Measurements from ENCODE around the gene ZFYVE21.

The ZFYVE21 gene

GRCh38 chr14:103758059-103758776 is 42.6 kb downstream of the ZFYVE21 start:
- Histone ChIP-seq H3K27ac (ENCODE audit: low read depth, low read length) (no peak overlapping the region), H3K27me3 (ENCODE audit: control insufficient read depth, insufficient read depth, low read length) (no peaks in the 10 kb centered on the region), H3K36me3 (ENCODE audit: control insufficient read depth, insufficient read depth, low read length) (no peaks in the 10 kb centered on the region), H3K9ac (ENCODE audit: low read length) (no peak overlapping the region), H3K9me3 (ENCODE audit: control insufficient read depth, insufficient read depth, low read depth, low read length) (no peaks in the 10 kb centered on the region), H3K4me3 (ENCODE audit: low read depth, low read length) (no peak overlapping the region), H3K4me1 (ENCODE audit: control insufficient read depth, insufficient read depth, low read length) (peaks cover 10% of the 10 kb centered on the region; the same call in 1 of the 2 replicates)

DNA sequence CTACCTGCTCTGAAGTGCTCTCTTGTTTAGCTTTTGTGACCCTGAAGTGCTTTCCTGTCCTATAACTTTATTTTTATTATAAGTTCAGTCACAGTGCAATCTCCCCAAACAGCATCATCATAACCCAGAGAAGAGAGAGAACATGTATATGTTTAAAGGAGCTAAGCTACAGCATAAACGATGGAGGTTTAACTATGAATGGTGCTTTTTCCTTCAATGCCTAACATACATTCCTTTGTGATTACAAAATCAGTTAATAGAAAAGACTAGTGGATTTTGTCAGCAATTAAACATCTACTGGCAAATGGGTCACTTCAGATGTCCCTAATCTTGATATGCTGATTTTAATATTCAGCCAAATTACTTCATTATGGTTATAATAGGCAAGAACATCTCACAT is 46.4 kb downstream of the ZFYVE21 start:
- Histone ChIP-seq H3K4me1 (ENCODE audit: control insufficient read depth, insufficient read depth, low read length) (0 out of 2 replicates have a peak, but pooled peaks cover 6% of the 10 kb centered on the region), H3K4me3 (ENCODE audit: low read depth, low read length) (no peak overlapping the region), H3K9ac (ENCODE audit: low read length) (no peak overlapping the region), H3K36me3 (ENCODE audit: control insufficient read depth, insufficient read depth, low read length) (no peaks in the 10 kb centered on the region), H3K27me3 (ENCODE audit: control insufficient read depth, insufficient read depth, low read length) (no peaks in the 10 kb centered on the region), H3K27ac (ENCODE audit: low read depth, low read length) (no peak overlapping the region), H3K9me3 (ENCODE audit: control insufficient read depth, insufficient read depth, low read depth, low read length) (no peaks in the 10 kb centered on the region)

- Histone ChIP-seq H3K36me3 (ENCODE audit: control insufficient read depth, insufficient read depth, low read length) (no peaks in the 10 kb centered on the region), H3K4me1 (ENCODE audit: control insufficient read depth, insufficient read depth, low read length) (0 out of 2 replicates have a peak, but pooled peaks cover 6% of the 10 kb centered on the region), H3K9me3 (ENCODE audit: control insufficient read depth, insufficient read depth, low read depth, low read length) (no peaks in the 10 kb centered on the region), H3K27me3 (ENCODE audit: control insufficient read depth, insufficient read depth, low read length) (no peaks in the 10 kb centered on the region), H3K4me3 (ENCODE audit: low read depth, low read length) (no peak overlapping the region), H3K9ac (ENCODE audit: low read length) (no peak overlapping the region), H3K27ac (ENCODE audit: low read depth, low read length) (no peak overlapping the region)
These were observed 46.9 kb downstream of the ZFYVE21 start for GRCh38 chr14:103762541-103762940.

DNA sequence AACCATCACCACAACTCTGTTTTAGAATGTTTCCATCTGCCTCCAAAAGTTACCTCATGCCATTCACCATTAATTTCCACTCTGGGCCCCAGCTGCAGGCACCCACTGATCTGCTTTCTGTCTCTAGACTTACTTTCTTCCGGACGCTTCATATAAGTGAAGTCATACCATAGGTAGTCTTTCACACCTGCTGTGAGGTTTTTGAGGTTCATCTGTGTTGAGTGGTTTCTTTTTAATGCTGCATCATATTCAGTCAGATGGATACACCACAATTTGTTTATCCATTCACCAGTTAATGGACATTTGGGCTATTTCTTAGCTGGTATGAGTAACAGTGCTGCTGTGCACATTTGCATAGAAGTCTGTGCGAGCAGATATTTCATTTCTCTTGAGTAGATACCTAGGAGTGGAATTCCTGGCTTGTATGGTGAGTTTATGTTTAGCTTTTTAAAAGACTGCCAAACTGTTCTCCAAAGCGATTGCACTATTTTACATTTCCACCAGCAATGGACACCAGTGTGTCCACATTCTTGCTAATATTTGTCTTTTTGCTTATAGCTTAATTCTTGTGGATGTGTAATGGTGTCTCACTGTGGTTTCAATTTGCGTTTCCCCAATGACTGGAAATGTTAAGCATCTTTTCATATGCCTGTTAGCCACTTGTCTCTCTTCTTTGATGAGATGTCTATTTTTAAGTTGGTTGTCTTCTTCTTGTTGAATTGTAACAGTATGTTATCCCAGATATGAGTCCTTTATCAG is 48.3 kb downstream of the ZFYVE21 start:
- no peaks in the 10 kb centered on the region for H3K9me3 ChIP-seq (ENCODE audit: control insufficient read depth, insufficient read depth, low read depth, low read length)
- H3K4me3 ChIP-seq (ENCODE audit: low read depth, low read length): no peak overlapping the region
- H3K9ac ChIP-seq (ENCODE audit: low read length): no peak overlapping the region
- H3K36me3 ChIP-seq (ENCODE audit: control insufficient read depth, insufficient read depth, low read length): no peaks in the 10 kb centered on the region
- no peak overlapping the region for H3K27ac ChIP-seq (ENCODE audit: low read depth, low read length)
- H3K27me3 ChIP-seq (ENCODE audit: control insufficient read depth, insufficient read depth, low read length): no peaks in the 10 kb centered on the region
- H3K4me1 ChIP-seq (ENCODE audit: control insufficient read depth, insufficient read depth, low read length): 0 out of 2 replicates have a peak, but pooled peaks cover 6% of the 10 kb centered on the region

DNA sequence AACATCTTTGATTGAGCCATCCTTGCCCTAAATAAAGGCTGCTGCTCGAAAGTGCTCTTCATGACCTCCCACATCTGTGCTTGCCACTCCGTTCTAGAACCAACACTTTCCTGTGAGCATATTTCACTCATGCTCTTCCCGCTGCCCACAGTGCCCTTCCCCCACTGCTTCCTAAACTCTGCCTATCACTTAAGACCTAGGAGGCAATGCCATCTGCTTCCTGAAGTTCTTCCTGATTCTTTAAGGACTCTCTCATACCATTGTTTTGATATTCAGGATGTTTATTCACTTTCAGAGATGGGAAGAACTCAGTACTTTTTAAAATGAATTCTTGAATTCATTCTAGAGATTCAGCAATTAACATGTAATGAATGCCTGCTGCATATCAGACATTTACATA is 49.9 kb downstream of the ZFYVE21 start:
- Histone ChIP-seq H3K4me3 (ENCODE audit: low read depth, low read length) (no peak overlapping the region), H3K4me1 (ENCODE audit: control insufficient read depth, insufficient read depth, low read length) (0 out of 2 replicates have a peak, but pooled peaks cover 6% of the 10 kb centered on the region), H3K36me3 (ENCODE audit: control insufficient read depth, insufficient read depth, low read length) (no peaks in the 10 kb centered on the region), H3K27ac (ENCODE audit: low read depth, low read length) (no peak overlapping the region), H3K9ac (ENCODE audit: low read length) (no peak overlapping the region), H3K9me3 (ENCODE audit: control insufficient read depth, insufficient read depth, low read depth, low read length) (no peaks in the 10 kb centered on the region), H3K27me3 (ENCODE audit: control insufficient read depth, insufficient read depth, low read length) (no peaks in the 10 kb centered on the region)

GRCh38 chr14:103767336-103767894 is 51.8 kb downstream of the ZFYVE21 start:
- H3K27ac ChIP-seq (ENCODE audit: low read depth, low read length): no peak overlapping the region
- no peaks in the 10 kb centered on the region for H3K9me3 ChIP-seq (ENCODE audit: control insufficient read depth, insufficient read depth, low read depth, low read length)
- H3K9ac ChIP-seq (ENCODE audit: low read length): no peak overlapping the region
- H3K4me3 ChIP-seq (ENCODE audit: low read depth, low read length): no peak overlapping the region
- H3K27me3 ChIP-seq (ENCODE audit: control insufficient read depth, insufficient read depth, low read length): no peaks in the 10 kb centered on the region
- H3K4me1 ChIP-seq (ENCODE audit: control insufficient read depth, insufficient read depth, low read length): no peaks in the 10 kb centered on the region
- H3K36me3 ChIP-seq (ENCODE audit: control insufficient read depth, insufficient read depth, low read length): no peaks in the 10 kb centered on the region

DNA sequence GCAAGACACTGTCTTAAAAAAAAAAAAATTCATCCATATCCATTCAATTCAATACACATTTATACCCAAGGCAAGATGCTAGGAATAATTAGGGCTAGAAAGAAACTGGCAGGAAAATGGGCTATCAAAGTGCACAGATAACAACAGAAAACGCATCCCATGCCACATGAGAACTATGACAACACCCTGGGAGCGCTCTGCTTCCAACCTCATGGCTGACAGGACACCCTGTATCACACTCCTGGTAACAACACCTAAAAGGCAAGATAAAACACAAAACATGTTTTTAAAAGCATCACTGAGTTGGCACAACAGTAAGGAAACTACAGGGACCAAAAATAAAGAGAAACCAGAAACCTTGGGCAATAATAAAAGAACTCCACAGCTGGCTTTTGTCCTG is 54.9 kb downstream of the ZFYVE21 start:
- no peaks in the 10 kb centered on the region for H3K27me3 ChIP-seq (ENCODE audit: control insufficient read depth, insufficient read depth, low read length)
- no peaks in the 10 kb centered on the region for H3K4me1 ChIP-seq (ENCODE audit: control insufficient read depth, insufficient read depth, low read length)
- H3K27ac ChIP-seq (ENCODE audit: low read depth, low read length): no peak overlapping the region
- H3K36me3 ChIP-seq (ENCODE audit: control insufficient read depth, insufficient read depth, low read length): no peaks in the 10 kb centered on the region
- H3K4me3 ChIP-seq (ENCODE audit: low read depth, low read length): no peak overlapping the region
- no peak overlapping the region for H3K9ac ChIP-seq (ENCODE audit: low read length)
- H3K9me3 ChIP-seq (ENCODE audit: control insufficient read depth, insufficient read depth, low read depth, low read length): no peaks in the 10 kb centered on the region

- Histone ChIP-seq H3K4me1 (ENCODE audit: control insufficient read depth, insufficient read depth, low read length) (no peaks in the 10 kb centered on the region), H3K9ac (ENCODE audit: low read length) (no peak overlapping the region), H3K4me3 (ENCODE audit: low read depth, low read length) (no peak overlapping the region), H3K27me3 (ENCODE audit: control insufficient read depth, insufficient read depth, low read length) (no peaks in the 10 kb centered on the region), H3K27ac (ENCODE audit: low read depth, low read length) (no peak overlapping the region), H3K36me3 (ENCODE audit: control insufficient read depth, insufficient read depth, low read length) (no peaks in the 10 kb centered on the region), H3K9me3 (ENCODE audit: control insufficient read depth, insufficient read depth, low read depth, low read length) (no peaks in the 10 kb centered on the region)
These were observed 55.3 kb downstream of the ZFYVE21 start for GRCh38 chr14:103770902-103771301.

- no peaks in the 10 kb centered on the region for H3K27me3 ChIP-seq (ENCODE audit: control insufficient read depth, insufficient read depth, low read length)
- H3K9ac ChIP-seq (ENCODE audit: low read length): no peak overlapping the region
- no peaks in the 10 kb centered on the region for H3K36me3 ChIP-seq (ENCODE audit: control insufficient read depth, insufficient read depth, low read length)
- no peaks in the 10 kb centered on the region for H3K4me1 ChIP-seq (ENCODE audit: control insufficient read depth, insufficient read depth, low read length)
- no peaks in the 10 kb centered on the region for H3K9me3 ChIP-seq (ENCODE audit: control insufficient read depth, insufficient read depth, low read depth, low read length)
- H3K4me3 ChIP-seq (ENCODE audit: low read depth, low read length): no peak overlapping the region
- no peak overlapping the region for H3K27ac ChIP-seq (ENCODE audit: low read depth, low read length)
These were observed 56.6 kb downstream of the ZFYVE21 start for GRCh38 chr14:103772078-103772712.

GRCh38 chr14:103773521-103773920 is 57.9 kb downstream of the ZFYVE21 start:
- H3K36me3 ChIP-seq (ENCODE audit: control insufficient read depth, insufficient read depth, low read length): no peaks in the 10 kb centered on the region
- H3K4me3 ChIP-seq (ENCODE audit: low read depth, low read length): no peak overlapping the region
- H3K27me3 ChIP-seq (ENCODE audit: control insufficient read depth, insufficient read depth, low read length): no peaks in the 10 kb centered on the region
- H3K4me1 ChIP-seq (ENCODE audit: control insufficient read depth, insufficient read depth, low read length): no peaks in the 10 kb centered on the region
- H3K9ac ChIP-seq (ENCODE audit: low read length): no peak overlapping the region
- H3K9me3 ChIP-seq (ENCODE audit: control insufficient read depth, insufficient read depth, low read depth, low read length): no peaks in the 10 kb centered on the region
- H3K27ac ChIP-seq (ENCODE audit: low read depth, low read length): no peak overlapping the region

DNA sequence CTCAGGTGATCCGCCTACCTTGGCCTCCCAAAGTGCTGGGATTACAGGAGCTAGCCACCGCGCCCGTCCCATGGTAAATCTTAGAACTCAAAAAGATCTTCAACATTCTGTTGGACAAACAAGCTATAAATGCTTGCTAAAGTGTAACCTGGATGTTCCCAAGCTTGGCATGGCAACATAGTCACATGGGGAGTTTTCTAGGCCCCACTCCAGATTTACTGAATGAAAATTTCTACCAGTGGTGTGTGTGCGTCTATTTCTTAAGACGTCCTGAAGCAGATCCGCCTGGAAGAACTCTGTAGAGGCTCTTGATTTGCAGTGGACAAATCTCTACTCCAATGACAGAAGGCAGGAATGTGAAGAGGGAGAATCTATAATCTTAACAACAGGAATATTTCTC is 59.9 kb downstream of the ZFYVE21 start:
- H3K27ac ChIP-seq (ENCODE audit: low read depth, low read length): no peak overlapping the region
- H3K36me3 ChIP-seq (ENCODE audit: control insufficient read depth, insufficient read depth, low read length): no peaks in the 10 kb centered on the region

More for the DNA sequence above, 59.9 kb downstream of the ZFYVE21 start:
- Histone ChIP-seq H3K9me3 (ENCODE audit: control insufficient read depth, insufficient read depth, low read depth, low read length) (no peaks in the 10 kb centered on the region), H3K27me3 (ENCODE audit: control insufficient read depth, insufficient read depth, low read length) (no peaks in the 10 kb centered on the region), H3K4me1 (ENCODE audit: control insufficient read depth, insufficient read depth, low read length) (no peaks in the 10 kb centered on the region), H3K4me3 (ENCODE audit: low read depth, low read length) (no peak overlapping the region), H3K9ac (ENCODE audit: low read length) (no peak overlapping the region)

Measured in HUES6 (cell line).